ENCODE data around the gene VSIG1.

DNA sequence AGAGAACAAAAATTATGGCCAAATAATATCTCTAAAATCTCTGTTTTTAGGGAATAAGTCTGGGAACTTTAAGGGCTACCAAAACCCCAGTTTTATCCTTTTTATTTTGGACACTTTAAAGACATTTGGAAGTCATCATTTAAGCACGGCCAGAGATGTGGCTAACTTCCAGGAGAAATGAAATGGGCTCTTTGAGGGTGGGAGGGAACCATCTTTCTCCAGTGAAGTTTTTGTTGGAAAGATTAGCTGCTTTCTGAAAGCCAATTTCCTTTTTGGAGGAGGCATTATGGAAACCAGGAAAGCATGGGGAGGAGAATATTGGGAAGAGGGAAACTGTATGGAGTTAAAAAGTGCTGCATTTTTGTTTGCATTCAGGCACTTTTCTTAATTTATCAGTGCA lies 4.8 kb downstream of the VSIG1 start:
- TF ChIP-seq, protein P1, sequence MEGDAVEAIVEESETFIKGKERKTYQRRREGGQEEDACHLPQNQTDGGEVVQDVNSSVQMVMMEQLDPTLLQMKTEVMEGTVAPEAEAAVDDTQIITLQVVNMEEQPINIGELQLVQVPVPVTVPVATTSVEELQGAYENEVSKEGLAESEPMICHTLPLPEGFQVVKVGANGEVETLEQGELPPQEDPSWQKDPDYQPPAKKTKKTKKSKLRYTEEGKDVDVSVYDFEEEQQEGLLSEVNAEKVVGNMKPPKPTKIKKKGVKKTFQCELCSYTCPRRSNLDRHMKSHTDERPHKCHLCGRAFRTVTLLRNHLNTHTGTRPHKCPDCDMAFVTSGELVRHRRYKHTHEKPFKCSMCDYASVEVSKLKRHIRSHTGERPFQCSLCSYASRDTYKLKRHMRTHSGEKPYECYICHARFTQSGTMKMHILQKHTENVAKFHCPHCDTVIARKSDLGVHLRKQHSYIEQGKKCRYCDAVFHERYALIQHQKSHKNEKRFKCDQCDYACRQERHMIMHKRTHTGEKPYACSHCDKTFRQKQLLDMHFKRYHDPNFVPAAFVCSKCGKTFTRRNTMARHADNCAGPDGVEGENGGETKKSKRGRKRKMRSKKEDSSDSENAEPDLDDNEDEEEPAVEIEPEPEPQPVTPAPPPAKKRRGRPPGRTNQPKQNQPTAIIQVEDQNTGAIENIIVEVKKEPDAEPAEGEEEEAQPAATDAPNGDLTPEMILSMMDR (conservative IDR thresholded peaks at IDR 0.05; ENCODE audit: low read depth, low read length), result no peak
- TF ChIP-seq USF2 (IDR thresholded peaks at IDR 0.05; ENCODE audit: low read depth, low read length) (no peak), RAD21 (IDR thresholded peaks at IDR 0.05; ENCODE audit: low read length) (no peak), POLR2A (IDR thresholded peaks at IDR 0.05; ENCODE audit: low read depth, low read length) (no peak), MAFK (IDR thresholded peaks at IDR 0.05; ENCODE audit: low read depth, low read length) (no peak), MAZ (IDR thresholded peaks at IDR 0.05; ENCODE audit: borderline replicate concordance, low read depth, low read length) (no peak), MXI1 (IDR thresholded peaks at IDR 0.05; ENCODE audit: borderline replicate concordance, low read depth, low read length) (no peak), CEBPB (IDR thresholded peaks at IDR 0.05; ENCODE audit: low read depth, low read length) (no peak), CHD1 (IDR thresholded peaks at IDR 0.05; ENCODE audit: low read depth, low read length) (no peak), FOS (IDR thresholded peaks at IDR 0.05; ENCODE audit: low read depth, low read length) (no peak), BHLHE40 (IDR thresholded peaks at IDR 0.05; ENCODE audit: low read depth, low read length) (no peak), SMC3 (IDR thresholded peaks at IDR 0.05; ENCODE audit: low read depth, low read length) (no peak), ELK1 (IDR thresholded peaks at IDR 0.05; ENCODE audit: borderline replicate concordance, low read depth, low read length) (no peak), RFX5 (IDR thresholded peaks at IDR 0.05; ENCODE audit: low read depth, low read length) (no peak)

Measured in IMR-90 (cell line).